GM10266 (cell line): ENCODE measurements around the gene THRA.
A peak's percentile ranks its signal among the peaks of the same experiment; 100 is the strongest.

Experiments
- DNase-seq: peaks from one replicate; pipeline ENCODE4 v3.0.0; 2012; ENCODE audit errors: extremely low spot score
- TF ChIP-seq, protein P1 (sequence below): IDR thresholded peaks from 2 replicates; pipeline ENCODE4 v1.5.1; 2012; ENCODE audit warnings: mild to moderate bottlenecking, low read depth; ENCODE audit not compliant: control insufficient read depth, insufficient read depth; ENCODE audit errors: missing control alignments

THRA gene

DNA sequence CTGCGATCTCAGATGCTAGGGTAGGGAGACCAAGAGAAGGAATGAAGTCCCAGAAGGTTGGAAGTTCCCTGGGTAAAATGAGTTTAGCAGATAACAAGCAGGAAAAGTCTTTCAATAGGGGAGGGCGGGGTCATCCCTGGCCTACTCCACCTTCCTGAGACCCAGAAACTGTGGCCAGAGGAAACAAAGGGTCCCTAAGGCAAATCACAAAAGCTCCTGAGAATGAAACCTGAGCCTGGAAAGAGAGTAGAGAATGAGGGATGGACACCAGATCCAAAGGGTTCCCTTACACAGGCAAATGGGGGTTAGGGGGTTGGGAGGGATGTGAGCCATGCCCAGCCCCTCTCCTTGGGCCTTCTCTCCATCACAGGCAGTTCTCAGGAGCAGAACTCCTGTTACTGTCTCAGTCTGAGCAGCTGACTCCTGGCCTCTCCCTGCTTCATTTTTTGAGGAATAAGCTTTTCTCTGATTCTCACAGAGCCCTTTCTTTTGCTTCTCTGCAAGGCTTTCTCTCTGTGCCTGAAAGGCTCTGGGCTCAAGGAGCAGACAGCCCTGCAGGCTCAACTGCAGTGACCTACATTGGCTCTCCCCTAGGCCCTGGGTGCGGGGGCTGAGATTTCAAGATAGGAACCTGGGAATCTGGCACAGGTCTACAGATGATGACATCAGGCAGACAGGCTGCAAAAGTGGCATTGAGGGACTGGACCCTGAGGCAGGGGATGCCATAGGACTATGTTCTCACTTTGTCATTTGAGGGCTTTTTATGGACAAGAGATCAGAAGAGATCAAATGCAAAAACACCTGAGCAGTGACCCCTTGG is 47.5 kb downstream of the THRA start:
- DNase-seq, result no peak
- TF ChIP-seq, protein P1, sequence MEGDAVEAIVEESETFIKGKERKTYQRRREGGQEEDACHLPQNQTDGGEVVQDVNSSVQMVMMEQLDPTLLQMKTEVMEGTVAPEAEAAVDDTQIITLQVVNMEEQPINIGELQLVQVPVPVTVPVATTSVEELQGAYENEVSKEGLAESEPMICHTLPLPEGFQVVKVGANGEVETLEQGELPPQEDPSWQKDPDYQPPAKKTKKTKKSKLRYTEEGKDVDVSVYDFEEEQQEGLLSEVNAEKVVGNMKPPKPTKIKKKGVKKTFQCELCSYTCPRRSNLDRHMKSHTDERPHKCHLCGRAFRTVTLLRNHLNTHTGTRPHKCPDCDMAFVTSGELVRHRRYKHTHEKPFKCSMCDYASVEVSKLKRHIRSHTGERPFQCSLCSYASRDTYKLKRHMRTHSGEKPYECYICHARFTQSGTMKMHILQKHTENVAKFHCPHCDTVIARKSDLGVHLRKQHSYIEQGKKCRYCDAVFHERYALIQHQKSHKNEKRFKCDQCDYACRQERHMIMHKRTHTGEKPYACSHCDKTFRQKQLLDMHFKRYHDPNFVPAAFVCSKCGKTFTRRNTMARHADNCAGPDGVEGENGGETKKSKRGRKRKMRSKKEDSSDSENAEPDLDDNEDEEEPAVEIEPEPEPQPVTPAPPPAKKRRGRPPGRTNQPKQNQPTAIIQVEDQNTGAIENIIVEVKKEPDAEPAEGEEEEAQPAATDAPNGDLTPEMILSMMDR, result no peak

DNA sequence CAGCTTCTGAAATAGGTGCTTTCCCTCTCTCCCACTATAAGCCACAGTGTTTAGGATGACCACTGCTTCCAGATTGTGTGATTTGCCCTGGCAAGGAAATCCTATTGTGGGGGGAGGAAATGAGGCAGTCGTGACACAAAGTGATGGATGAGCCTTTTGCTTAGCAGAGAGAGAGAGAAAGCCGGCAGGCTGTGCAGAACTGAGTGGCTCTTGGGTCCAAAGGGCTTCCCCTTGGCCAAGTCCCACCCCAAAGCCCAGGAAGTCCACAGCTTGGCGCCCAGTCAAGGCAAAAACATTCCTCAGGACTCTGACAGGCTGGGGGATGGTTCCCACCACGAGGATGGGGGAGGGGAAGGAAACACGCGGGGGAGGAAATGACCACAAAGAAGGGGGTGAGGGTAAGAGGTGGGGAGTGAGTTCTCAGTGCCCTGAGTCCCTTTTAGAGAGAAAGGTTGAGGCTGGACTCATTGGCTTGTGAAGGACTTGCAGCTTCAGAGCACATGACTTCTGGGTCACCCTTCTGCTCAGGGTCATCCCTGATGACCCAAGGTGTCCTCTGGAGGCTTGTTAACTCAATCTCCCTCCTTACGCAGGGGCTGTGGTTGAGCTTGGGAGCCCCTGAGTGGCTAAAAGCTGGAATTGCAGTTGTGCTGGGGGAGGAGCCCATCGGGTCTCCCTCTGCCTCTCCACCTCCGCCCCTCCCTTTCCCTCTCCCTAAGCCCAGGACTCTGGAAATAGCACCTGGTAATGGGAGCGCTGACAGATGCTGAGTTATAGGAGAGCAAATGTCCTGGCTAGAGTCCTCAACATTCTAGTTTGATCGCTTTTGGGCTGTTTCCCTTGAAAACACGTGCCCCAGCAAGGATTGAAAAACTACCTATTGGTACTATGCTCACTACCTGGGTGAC is 48.7 kb downstream of the THRA start:
- TF ChIP-seq, protein P1, result peak; percentile 91
- DNase-seq, result peak; percentile 81

DNA sequence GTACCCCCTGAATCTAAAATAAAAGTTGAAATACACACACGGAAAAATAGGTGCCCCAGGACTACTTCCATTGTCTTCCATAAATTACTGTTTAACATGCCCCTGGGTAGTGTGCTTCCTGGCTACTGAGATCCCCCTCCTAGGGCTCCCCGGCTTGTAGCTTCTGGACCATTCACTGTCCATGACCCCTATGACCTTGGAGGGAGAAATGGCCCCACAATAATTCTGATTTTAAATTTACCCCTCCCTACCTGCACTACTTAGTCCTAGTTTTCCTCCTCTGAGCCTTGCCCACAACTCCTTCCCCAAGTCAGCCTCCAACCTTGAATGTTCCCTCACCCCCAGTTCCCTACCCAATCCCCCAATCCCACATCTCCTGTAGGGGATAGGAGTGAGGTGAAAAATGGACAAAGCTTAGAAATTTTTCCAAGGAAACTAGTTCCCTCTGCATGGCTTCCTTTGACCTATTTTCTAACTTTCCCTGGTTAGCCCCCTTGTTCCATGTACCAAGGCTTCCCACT is 49.5 kb downstream of the THRA start:
- TF ChIP-seq, protein P1, result no peak
- DNase-seq, result no peak

DNA sequence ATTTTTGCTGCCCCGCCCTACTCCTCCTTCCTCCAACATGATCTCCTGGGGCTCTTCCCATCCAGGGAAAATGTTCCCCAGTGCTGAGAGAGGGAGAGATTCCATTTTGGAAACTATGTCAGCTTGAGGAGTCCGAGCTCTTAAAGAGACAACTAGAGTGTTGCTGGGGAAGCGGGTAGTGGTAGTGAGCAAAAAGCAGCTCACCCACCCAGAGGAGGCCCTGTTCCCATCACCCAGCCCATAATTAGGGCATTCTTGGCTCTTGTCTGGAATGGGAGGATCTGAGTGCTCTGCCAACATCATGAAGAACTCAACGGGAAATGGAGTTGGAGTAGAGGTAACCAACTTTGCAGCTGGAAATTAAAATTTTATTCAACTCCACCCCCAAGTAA is 49.9 kb downstream of the THRA start:
- TF ChIP-seq, protein P1, result no peak
- DNase-seq, result no peak

DNA sequence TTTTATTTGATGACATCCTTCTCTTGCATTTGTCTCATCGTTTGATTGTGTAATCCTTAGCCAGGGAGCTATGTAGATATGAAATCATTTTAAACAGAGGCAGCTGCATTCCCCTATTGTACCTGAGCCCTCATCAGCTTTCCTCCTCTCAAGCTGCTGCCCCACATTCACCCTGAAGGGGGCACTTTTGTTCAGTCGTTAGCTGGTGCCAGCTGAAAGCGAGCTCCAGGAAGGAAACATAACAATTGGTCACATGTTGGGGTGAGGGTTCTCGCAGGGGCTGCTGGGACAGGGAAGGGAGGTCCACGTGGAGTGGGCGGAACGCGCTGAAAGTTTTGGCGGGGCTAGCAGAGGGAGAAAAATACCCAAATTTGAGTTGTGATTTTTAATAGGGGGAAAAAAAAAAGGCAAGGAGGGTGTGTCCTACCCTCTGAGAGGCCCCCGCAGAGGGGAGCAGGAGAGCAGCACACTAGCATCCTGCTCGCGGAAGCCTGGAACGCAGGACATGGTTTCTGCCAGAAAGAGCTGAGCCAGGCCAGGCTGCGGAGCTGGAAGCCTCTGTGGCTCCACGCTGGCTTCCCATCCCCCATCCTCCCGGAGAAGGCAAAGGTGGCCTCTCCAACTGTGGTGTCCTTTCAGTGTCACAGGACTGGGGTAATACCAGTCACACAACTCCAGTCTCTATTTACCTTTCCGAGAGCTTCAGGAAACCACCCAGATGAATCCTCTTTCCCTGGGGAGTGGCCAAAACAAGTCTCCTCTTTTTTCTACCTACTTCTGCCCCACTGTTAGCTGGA is 50.5 kb downstream of the THRA start:
- TF ChIP-seq, protein P1, result peak; percentile 59
- DNase-seq, result peak; percentile 93

DNA sequence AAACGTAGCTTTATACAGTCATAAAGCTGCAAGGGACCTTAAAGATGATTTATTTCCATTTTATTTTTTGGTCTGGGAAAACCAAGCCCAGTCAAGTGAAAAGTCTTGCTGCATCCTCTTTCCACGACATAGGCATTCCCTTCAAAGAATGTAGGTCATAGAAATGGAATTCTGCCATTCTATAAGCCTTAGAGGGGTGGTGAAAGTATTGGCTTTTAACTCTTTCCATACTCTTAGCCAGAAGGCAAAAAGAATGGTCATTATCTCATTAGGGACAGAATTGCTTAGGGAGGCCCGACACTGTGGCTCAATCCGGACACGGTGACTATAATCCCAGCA is 51.1 kb downstream of the THRA start:
- TF ChIP-seq, protein P1, result no peak
- no peak for DNase-seq
